ENCODE measurements around the gene WDR59.

GRCh38 chr16:75021410-75021809 lies 36.5 kb upstream of the WDR59 start:
- TF ChIP-seq POLR2A (IDR thresholded peaks at IDR 0.05) = no peak
- TF ChIP-seq CTCF (IDR thresholded peaks at IDR 0.05) = no peak
